Daoy (cell line): ENCODE data around the gene LOXL4. TPM values are rescaled to one million over a fixed set of nuclear protein-coding genes. Genes with fewer than 3 reads are reported as not detected.
A peak's percentile ranks its signal among the peaks of the same experiment; 100 is the strongest.

Experiments
- DNase-seq: peaks from one replicate; pipeline ENCODE4 v3.0.0-alpha.2; 2015; ENCODE audit warnings: low read depth
- total RNA-seq: library from RNA; depleted of rRNA; stranded (reverse); fragments of >200 nt; shearing (Covaris generic); gene quantifications from 2 replicates; pipeline ENCODE4 v1.2.3, GENCODE V29; 2014; rRNA removed

Gene LOXL4
- 0.97 and 1.3 TPM in 2 replicates for total RNA-seq

DNA sequence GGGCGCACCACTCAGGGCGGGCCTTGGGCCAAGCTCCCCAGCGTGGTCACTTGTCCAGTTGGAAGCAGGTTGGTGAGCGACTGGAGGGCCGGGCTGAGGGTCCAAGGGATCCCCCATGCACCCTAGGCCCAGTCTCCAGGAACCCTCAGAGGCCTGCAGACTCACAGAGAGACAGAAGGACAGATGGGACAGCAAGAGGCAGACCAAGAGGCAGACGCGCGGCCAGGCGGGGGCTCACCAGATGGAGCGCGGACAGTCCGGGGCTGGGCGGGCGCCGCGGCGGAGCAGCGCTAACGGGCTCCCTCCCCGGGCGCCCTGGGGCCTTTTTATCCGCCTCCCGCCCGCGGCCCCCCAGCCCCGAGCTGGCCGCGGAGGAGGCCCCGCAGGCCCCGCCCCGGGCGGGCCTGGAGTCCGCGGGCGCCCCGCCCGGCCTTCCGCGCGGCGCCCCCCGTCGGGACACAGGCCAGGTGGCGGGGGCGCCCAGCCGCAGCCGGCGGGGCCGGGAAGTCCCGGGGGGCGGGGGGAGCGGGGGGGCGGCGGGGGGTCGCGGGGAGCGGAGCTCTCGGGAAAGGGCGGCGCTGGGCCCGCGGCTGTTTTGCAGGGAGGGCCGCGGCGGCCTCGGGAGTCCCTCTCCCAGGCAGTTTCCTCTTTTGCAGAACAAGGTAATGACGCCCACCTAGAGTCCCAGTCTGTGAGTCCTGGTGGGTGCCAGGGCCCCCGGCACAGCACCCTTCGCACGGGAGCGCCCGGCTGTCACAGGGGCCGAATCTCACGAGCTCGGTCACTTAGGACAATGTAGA is at the start of gene LOXL4:
LOXL4 (minus strand) TSS at position 301 of the 800 bp plus-strand sequence. CDS start 5,175 bp downstream, outside the sequence.
- no peak for DNase-seq

DNA sequence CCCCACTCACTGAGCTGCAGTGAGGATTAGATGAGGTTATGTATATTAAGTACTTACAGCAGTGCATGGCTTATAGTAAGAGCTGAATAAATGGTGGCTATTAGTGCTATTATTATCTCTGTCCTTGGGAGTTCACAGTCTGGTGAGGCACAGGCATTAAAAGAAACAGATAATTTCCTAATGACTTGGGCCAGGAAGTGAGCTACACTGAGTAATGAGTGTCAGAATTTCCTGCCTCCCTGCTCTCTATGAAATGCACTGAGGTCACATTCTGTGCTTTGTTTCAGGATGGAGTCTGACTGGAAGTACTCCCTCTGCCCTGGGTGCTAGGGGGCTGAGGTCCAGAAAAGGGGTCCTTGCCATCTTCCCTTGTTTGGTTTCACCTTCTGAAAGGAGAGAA is 48.7 kb upstream of the LOXL4 start:
- peak; percentile 50 for DNase-seq

DNA sequence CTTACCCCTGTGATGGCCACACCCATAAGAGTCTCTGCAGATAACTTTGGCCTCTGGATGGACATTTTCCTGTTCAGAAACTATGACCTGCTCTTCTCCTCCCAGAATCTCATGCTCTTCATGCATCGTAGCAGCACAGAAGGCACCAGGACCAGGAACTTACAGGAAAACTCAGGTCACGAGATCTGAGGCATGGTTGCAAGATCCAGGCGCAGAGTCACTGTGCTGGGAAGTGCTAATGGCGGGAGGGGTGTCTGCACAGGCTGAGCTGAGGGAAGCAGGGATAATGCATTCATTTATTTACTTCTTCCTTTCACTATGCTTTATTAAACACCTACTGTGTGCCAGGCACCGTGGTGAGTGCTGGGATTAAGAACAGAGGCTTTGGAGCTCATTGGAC is 48.2 kb upstream of the LOXL4 start:
- no peak for DNase-seq

DNA sequence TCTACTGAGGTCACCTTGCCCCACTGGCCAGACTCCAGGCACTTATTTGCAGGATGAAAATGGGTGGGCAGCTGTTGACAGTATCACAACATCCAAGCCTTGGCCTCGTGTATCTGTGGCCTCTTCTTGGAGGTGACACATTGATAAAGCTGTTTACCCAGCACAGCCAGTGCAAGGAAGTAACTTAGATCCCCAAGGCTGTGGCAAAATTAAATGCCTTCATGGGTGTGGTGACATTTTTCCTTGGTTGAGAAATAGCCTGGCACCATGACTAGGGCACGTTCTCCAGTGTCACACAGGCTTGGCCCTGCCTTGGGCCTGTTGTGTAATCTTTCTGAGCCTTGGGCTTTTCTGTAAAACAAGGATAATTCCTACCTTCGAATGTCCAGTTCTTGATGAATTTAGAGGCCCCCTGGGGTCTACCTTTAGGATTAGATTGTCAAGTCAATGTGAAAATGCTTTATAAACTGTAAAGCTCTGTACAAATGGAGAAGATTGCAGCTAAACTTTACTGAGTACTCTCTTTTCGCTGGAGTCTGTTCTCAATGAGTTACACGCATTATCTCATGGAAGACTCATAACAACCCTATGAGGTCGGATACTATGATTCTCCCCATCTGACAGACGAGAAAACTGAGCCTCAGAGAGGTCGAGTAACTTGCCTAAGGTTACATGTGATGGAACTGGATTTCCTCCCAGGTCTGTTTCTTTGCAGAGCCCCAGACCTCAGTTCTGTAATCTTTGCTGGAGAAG is 46.7 kb upstream of the LOXL4 start:
- DNase-seq: no peak

DNA sequence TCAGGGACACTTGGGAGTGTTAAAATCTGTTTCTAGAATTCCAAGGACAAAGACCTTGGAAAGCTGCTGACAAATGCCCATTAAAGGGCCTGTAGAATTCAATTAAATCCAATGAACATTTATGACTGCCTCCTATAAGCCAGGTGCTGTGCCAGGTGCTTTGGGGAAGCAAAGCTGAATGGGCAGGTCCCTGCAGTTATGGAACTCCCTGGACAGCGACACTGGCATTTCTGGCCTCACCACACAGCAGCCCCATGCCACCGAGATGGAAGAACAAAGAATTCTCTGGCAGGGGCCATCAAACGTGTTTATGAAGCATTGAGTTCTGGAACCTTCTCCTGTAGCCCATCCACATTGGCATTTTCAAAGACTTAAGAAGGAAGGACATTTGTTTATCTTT is 45.6 kb upstream of the LOXL4 start:
- DNase-seq: no peak

DNA sequence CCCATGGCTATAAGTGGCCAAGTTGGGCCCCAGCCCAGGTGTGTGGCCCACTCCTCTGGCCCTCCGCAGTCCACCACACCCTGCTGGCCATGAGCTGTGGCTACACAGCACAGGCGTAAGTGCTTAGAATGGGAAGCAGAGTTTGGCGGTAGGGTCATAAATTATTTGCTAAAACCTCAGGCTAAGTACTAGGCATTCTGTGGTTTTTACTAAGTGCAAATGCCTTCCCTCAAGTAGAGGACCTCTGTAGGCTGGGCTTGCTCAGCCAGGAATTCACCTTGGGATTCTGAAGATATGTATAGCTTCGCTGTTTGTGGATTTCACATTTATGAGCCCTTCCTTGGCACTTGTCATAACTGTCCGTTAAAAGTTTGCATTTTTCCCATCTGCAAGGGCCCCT is 44.8 kb upstream of the LOXL4 start:
- no peak for DNase-seq

DNA sequence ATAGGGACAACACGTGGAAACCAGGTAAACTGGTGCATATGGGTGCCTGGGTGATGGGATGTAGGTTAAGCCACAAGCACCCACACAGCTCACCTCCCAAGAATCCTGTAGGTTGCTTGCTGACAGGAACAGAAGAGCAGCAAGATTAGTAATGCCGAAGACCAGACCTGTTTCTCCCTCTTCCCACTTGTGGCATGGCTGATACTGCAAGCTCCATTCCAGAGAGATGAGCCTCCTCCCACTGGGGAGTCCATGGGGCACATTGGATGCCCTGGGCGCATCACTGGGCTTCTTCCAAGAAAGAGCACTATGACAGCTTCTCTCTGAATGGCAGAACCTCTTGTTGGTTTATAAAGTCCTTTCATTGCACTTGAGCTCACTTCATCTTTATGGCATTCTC is 44.4 kb upstream of the LOXL4 start:
- no peak for DNase-seq

DNA sequence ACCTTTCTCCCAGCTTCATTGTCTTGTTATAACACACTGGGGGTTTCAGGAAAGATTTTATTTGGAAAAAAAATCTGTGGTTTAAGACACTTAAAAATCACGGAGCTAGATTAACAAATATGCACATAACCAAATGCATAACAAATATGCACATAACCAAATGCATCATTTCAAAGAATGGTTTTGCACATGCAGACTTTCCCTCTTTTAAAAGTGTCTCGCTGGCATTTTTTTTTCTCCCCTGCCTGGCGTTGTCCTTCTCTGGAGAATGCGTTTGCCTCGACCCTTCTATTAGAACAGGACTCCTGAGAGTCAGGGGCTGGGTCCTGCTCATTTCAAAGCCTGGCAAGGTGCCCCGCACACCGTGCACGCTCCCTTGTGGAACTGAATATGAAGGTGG is 42.7 kb upstream of the LOXL4 start:
- DNase-seq: no peak

DNA sequence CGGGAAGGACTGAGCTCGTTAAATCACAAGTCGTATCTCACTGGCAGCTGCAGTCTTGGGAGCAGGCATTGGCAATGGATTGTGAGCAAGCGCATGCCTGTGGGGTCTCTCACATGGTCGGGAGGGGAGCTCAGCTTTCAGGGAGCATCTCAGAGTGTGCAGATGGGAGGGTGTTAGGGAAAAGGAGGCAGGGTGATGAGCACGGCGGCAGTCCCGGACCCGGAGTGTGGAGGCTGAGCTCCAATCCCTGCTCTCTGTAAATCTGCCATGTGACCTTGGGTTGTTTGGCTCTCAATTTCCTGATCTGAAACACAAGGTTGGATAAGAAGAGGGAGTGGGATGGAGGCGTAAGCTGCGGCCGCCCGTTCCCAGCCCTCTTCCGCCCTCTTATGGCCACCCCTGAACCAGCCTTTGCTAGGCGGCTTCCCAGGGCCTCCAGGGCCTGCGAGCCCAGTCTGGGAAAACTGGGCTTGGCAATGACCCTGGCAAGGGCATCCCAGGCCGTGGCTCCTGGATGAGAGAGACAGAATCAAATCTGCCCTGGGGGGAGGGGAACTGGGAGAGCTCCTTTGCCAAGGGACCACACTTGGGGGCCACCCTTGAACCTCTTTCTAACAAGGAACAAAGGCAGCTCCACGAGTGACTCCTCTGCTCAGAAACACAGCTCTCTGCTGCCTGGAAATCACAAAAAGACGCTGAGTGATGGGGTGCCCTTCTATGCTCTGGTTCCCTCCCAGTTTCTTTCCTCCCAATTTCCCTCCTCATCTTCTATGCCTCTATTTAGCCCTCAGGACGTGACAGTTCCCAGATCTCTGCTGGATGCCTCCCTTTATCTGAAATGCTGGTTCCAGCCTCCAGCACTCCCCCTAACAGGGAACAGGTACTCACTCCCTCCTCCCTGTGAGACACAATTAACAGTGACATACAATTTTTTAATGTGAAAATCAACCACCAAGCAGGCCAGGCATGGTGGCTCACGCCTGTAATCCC is 41.7 kb upstream of the LOXL4 start:
- peak; percentile 78 for DNase-seq

DNA sequence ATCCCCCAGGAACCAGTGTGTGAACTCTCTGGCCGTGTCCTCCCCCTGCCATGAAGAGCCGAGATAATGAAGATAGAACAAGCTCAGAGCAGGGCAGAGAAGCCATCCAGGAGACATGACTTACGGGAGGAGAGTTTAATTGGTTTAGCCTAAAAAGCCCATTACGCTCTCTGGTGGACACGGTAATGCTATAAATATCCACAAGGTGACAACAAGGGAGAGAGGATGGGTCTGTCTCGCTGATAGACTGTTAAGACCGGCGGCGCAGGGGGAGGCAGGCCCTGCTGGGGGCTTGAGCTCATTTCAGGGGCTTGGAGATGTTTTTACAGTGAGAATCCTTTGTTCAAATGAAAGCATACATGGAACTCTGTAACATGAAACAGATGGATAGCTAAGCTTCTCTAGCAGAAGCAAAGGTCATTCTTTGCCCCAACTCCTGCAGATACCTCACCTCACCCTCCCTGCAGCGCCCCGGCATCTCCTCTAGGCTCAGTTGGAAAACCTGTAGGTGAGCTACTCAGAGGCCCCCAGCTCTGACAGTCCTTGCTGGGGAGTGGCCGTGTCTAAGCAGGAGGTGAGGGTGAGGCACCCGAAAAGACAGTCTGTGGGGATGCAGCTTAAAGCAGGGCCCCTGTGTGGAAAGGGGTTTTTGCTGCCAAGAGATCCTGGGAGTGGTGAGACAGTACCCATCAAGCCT is 40.8 kb upstream of the LOXL4 start:
- DNase-seq: no peak

DNA sequence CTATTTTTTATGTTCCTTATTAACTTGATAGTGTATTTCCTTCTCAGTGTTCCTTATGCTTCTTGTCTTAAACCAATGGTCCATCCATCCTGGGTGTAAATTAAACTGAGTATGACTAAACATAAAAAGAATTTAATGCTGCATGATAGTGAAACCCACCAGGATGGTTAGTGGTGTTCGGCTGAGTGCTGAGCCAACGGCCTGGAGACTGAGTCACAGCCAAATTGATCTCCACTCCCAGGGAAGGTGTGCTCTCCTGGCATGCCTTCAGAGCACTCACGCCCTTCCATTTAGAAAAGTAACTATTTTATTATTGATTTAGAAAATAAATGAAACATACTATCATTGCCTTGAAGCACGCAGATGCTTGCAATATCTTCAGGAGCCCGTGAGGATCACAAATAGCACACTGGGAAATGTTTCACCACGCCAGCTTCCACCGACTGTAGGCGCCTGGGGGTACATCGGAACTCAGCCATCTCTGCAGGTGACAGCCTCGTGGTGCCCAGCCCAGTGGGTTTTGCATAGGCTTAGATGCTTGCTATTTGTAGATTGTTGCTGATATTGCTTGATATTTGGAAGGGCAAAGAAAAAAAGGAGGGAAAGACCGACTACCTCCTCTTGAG is 40.0 kb upstream of the LOXL4 start:
- peak; percentile 53 for DNase-seq

DNA sequence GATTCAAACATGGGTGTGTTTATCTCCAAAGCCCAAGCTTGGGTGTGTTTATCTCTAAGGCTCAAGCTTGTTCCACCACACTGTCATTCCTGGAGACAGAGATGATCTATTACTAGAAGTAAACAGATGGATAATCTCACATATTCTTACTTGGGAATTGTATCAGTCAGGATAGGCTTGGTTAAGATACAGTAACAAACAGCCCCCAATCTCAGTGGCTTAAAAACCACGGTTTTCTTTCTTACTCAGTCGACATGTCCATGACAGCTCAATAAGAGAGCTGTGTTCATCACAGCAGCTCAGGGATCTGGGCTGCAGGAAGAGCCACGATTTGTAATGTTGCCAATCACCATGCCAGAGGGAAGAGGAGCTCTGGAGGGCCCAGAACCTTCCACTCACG is 38.5 kb upstream of the LOXL4 start:
- no peak for DNase-seq

DNA sequence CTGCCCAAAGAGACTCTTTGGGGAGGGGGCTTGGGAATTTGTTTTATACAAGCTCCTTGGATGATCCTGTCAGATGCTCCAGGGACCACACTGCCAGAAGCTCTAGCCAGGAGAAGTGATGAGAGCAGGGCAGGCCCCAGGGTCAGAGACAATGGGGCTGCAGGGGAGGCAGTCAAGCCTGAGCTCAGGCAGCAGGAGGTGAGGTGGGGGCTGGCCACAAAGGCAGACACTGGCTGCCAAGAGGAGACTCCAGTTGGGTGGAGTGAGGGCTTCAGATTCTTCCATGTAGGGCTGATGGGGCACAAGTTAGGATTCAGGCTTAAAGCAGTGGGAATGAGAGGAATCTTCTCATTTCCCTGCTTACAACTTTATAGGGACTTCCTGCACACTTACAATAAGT is 35.6 kb upstream of the LOXL4 start:
- DNase-seq: no peak

DNA sequence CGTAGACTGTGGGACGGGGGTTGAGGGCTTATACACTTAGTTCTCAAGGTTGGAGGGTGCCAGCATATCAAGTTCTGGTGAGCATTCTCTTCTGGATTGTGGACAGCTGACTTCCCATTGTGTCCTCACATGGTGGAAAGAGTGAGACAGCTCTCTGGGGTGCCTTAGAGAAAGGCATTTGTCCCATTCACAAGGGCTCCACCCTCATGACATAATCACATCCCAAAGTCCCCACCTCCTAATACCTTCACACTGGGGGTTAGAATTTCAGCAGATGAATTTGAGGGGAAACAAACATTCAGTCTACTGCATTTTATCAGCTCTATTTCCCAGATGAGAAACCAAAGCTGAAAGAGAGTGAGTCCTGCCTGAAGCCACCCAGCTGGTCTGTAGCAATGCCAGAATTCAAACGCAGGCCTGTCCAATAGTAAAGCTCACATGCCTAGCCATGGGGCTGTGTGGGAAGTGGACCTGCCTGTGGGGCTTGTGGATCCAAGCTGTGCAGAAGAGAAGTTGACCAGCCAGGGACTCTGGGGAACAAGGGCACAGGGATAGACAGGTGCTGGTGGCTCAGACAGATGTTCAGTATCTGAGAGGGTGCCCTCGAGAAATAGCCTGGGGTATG is 34.9 kb upstream of the LOXL4 start:
- DNase-seq: no peak

DNA sequence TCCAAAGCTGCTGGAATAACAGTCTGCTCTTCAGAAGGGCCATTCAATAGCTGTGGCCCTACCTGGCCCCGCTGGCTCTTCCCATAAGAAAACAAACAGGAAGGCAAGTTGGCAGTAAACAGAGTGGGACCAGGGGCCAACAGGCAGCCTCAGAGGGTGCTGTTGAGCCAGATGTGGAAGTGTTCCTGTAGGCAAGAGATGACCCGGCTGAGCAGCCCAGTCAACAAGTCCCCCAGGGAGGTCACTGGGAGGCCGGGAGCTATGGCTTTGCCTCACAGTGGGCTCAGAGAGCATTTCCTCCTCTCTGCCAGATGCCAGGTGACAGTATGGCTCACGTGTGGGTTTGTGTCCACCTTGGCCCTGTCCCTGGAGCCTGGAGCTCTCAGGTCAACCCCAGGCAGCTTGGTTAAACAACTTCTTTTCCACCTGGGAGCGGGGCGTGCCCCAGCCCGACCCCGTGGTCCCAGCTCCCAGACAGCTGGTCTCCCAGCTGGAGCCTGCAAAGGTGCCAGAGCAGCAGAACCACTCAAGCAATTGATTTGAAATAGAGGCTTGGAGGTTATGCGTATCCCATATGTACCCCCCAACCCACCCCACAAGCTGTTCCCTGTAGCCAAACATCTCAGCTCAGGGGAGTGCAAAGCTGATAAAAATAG is 33.8 kb upstream of the LOXL4 start:
- DNase-seq: no peak

DNA sequence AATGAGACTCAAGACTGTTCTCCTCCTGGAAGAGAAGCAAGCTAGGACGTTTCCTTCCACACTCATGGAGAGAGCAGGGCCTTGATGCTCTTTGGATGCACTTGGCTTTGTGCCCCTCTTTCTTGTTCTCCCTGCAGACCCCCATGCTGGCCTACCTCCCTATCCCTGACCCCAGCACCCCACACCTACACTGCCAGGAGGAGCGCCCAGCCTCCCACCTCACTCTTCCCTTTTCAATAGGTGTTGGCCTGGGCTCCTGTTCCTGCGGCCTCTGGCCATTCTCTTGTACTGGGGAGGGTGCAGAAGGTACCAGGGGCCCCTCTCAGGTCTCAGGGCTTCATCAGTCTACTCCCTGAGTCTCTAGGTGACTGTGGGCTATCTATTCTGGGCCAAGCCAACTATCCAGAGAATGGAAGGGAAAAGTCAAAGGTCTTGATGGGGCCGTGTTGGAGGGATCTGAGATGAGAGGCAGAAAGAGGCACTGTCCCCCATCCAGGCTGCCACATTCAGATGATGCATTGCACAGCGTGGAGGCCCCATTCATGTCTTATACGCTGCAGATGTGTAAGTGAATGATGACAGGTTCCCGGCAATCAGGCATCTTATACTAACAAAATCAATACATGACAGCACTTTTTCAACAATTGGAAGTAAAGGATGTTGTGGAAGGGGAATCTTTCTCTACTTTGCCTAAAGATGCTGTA is 32.7 kb upstream of the LOXL4 start:
- no peak for DNase-seq

DNA sequence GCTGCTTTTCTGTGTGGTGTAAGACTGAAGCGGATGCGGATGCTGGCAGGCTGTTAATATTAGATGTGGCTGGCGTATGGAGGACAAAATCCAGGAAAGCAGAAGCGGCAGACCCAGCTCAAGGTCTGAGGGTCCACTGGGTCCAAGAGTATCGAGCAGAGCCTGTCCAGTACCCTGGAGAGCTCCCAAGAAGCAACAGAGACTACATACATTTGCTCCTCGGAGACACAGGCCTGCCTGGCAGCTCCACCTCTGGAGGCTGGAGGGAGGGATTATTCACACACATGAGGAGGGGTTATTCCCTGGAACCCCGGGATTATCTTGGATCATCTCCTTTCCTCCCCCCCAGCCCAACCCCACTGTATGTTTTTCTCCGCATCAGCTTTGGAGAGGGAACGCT is 31.3 kb upstream of the LOXL4 start:
- DNase-seq: no peak

DNA sequence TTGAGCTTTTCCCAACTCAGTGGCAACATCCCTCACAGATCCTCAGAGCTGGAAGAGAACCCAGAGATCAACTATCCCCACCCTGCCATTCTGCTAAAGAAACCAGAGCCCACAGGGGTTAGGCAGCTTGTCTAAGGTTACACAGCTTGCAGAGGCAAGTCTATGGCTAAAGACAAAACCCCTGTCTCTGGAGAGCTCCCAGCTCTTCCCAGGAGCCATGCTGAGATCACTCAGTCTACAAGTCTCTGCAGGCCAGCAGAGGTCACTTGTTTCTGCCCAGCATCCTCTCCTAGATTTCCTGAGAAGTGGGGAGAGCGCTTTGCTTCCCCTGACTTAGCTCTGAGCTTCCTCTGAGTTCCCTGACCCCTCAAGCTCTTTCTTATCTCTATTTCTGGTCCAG is 28.5 kb upstream of the LOXL4 start:
- no peak for DNase-seq

DNA sequence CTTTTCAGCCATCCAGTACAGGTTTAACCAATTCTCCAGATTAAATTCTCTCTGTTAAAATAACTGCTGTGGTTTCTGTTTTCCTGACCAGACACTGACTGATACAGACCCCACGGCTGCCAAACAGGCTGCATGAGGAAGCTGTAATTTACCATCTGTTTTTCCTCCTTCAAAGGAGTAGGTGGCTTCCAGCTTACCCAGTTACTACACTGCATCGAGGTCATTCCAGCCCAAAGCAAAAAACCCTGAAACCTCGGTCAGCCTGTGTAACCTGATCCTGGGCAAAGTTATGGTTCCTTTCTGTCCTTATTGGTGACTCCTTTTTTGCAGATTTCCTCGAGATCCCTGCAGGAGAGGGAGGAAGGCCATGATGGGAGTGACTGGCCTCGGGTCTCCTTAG is 27.9 kb upstream of the LOXL4 start:
- DNase-seq: peak; percentile 19
